Subcutaneous abdominal adipose tissue (tissue), 5 donors: Measurements from ENCODE around the gene RNU2-63P.
A peak's percentile ranks its signal among the peaks of the same experiment; 100 is the strongest.
"Not testable (repeated sequence)": the region's sequence is repeated elsewhere in the genome, so short reads cannot be mapped to it uniquely, and the experiment has no call there.

ENCODE experiments used
- H3K27ac ChIP-seq: one replicate; pipeline ENCODE4 v1.7.0; 2013; ENCODE audit warnings: low read depth, mild to moderate bottlenecking, inconsistent platforms, low read length, moderate library complexity
- H3K27me3 ChIP-seq, 5 donors: one replicate each; pipeline ENCODE4 v1.7.0; 2013; ENCODE audit warnings: low read length in 5 of 5, inconsistent platforms in 1 of 5; ENCODE audit not compliant: control insufficient read depth in 5 of 5, insufficient read depth in 4 of 5
- H3K36me3 ChIP-seq, 5 donors: one replicate each; pipeline ENCODE4 v1.7.0; 2013; ENCODE audit warnings: low read length in 5 of 5; ENCODE audit not compliant: control insufficient read depth in 5 of 5, insufficient read depth in 5 of 5
- H3K4me1 ChIP-seq, 5 donors: one replicate each; pipeline ENCODE4 v1.7.0; 2013; ENCODE audit warnings: low read length in 5 of 5, mild to moderate bottlenecking in 3 of 5, moderate library complexity in 1 of 5; ENCODE audit not compliant: control insufficient read depth in 5 of 5, insufficient read depth in 5 of 5
- H3K4me3 ChIP-seq, 5 donors: one replicate each; pipeline ENCODE4 v1.7.0; 2013; ENCODE audit warnings: low read length in 5 of 5, low read depth in 1 of 5
- H3K9ac ChIP-seq, 5 donors: one replicate each; pipeline ENCODE4 v1.7.0; 2013; ENCODE audit warnings: low read length in 5 of 5, mild to moderate bottlenecking in 4 of 5, moderate library complexity in 3 of 5
- H3K9me3 ChIP-seq, 5 donors: one replicate each; pipeline ENCODE4 v1.7.0; 2013; ENCODE audit warnings: low read length in 5 of 5; ENCODE audit not compliant: control insufficient read depth in 5 of 5
- donor health status: healthy.
- donor health status: healthy.
- donor health status: healthy.
- donor health status: healthy.
- donor health status: healthy.

RNU2-63P gene

GRCh38 chr2:88011011-88011410, 5.3 kb downstream of the RNU2-63P start:
- Histone ChIP-seq H3K27me3 (no peaks in the 10 kb centered on the region), H3K4me1 (no peaks in the 10 kb centered on the region), H3K36me3 (no peaks in the 10 kb centered on the region), H3K27ac (no peak overlapping the region), H3K4me3 (no peak overlapping the region), H3K9ac (no peak overlapping the region), H3K9me3 (no peaks in the 10 kb centered on the region)

DNA sequence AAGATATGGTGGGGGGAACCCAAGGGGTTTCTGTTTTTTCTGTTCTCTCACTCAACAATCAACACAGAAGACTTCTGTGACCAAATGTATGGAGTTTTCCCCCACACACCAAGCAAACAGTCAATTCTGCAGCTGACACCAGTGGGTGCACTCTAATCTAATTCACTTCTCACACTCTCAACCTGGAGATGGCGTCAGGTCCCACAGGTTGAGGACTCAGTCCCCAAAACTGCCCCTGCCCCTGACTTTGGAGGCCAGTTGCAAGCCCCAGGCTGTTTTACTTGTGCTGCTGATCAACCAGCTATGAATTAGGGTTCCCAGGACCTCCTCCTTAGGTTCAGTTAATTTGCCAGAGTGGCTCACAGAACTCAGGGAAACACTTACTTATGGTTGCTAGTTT, 6.2 kb downstream of the RNU2-63P start:
- H3K36me3 ChIP-seq, result no peaks in the 10 kb centered on the region
- H3K27me3 ChIP-seq, result no peaks in the 10 kb centered on the region
- no peak overlapping the region for H3K4me3 ChIP-seq
- H3K9me3 ChIP-seq, result no peaks in the 10 kb centered on the region
- H3K9ac ChIP-seq, result no peak overlapping the region
- no peaks in the 10 kb centered on the region for H3K4me1 ChIP-seq
- H3K27ac ChIP-seq, result no peak overlapping the region

- no peak overlapping the region for H3K9ac ChIP-seq
- H3K9me3 ChIP-seq, result no peaks in the 10 kb centered on the region
- H3K36me3 ChIP-seq, result no peaks in the 10 kb centered on the region
- peaks cover 0 to 8% (median 0%) of the 10 kb centered on the region in 5 donors for H3K4me1 ChIP-seq
- no peak overlapping the region for H3K27ac ChIP-seq
- no peak overlapping the region for H3K4me3 ChIP-seq
- H3K27me3 ChIP-seq, result no peaks in the 10 kb centered on the region
Observed at GRCh38 chr2:88006912-88007439, 9.4 kb downstream of the RNU2-63P start.

DNA sequence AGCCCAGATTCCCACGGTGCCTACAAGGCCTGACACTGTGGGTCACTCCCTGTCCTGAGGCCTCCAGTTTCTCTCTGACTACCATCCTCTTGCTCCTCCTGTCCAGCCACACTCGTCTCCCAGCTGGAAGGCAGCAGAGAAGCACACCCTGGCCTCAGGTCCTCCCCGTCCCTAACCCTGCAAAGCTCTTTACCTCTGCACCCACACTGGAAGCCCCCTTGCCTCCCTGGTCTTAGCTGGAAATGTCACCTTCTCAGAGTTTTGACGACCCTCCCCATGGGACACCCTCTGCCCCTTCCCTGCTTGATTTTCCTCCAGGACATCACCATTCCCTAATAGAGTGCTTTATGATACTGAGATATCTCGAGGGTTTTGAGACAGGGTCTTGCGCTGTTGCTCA, 10.6 kb downstream of the RNU2-63P start:
- no peaks in the 10 kb centered on the region for H3K36me3 ChIP-seq
- H3K9me3 ChIP-seq, result no peaks in the 10 kb centered on the region
- H3K4me3 ChIP-seq, result no peak overlapping the region
- H3K27ac ChIP-seq, result no peak overlapping the region
- no peaks in the 10 kb centered on the region for H3K27me3 ChIP-seq
- no peak overlapping the region for H3K9ac ChIP-seq
- peaks cover 0 to 11% (median 4%) of the 10 kb centered on the region in 5 donors for H3K4me1 ChIP-seq

GRCh38 chr2:88003074-88003755, 13.1 kb downstream of the RNU2-63P start:
- H3K36me3 ChIP-seq, result no peaks in the 10 kb centered on the region
- no peaks in the 10 kb centered on the region for H3K9me3 ChIP-seq
- peak overlapping the region in 2 of 5 donors; percentile 4 to 35 for H3K9ac ChIP-seq
- H3K4me3 ChIP-seq, result no peak overlapping the region
- no peak overlapping the region for H3K27ac ChIP-seq
- H3K27me3 ChIP-seq, result no peaks in the 10 kb centered on the region
- peaks cover 0 to 11% (median 4%) of the 10 kb centered on the region in 5 donors for H3K4me1 ChIP-seq

DNA sequence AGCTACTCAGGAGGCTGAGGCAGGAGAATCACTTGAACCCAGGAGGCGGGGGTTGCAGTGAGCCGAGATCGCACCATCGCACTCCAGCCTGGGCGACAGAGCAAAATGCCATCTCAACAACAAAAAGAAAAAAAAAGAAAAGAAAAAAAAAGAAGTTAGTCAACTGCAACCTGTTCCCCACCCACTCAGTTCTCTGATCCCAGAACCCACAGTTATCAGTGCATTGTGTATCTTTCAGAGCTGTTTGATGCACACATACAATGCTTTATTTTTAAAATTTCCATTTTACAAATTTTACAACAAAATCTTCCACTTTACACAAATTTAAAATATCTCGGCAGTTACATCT, 14.0 kb downstream of the RNU2-63P start:
- no peaks in the 10 kb centered on the region for H3K9me3 ChIP-seq
- no peaks in the 10 kb centered on the region for H3K27me3 ChIP-seq
- no peak overlapping the region for H3K9ac ChIP-seq
- H3K36me3 ChIP-seq, result no peaks in the 10 kb centered on the region
- no peak overlapping the region for H3K4me3 ChIP-seq
- no peak overlapping the region for H3K27ac ChIP-seq
- H3K4me1 ChIP-seq, result peaks cover 0 to 11% (median 4%) of the 10 kb centered on the region in 5 donors

GRCh38 chr2:88000474-88000873, 15.9 kb downstream of the RNU2-63P start:
- H3K9me3 ChIP-seq, H3K27ac ChIP-seq, H3K9ac ChIP-seq, H3K4me3 ChIP-seq, H3K36me3 ChIP-seq, H3K27me3 ChIP-seq: not testable (repeated sequence)
- peaks cover 0 to 11% (median 4%) of the 10 kb centered on the region in 5 donors for H3K4me1 ChIP-seq

- Histone ChIP-seq H3K27ac (no peak overlapping the region), H3K4me1 (peaks cover 0 to 1% (median under 1%) of the 10 kb centered on the region in 5 donors), H3K4me3 (no peak overlapping the region), H3K27me3 (no peaks in the 10 kb centered on the region), H3K9me3 (no peaks in the 10 kb centered on the region), H3K9ac (no peak overlapping the region), H3K36me3 (no peaks in the 10 kb centered on the region)
Observed at GRCh38 chr2:87996570-87996969, 19.8 kb downstream of the RNU2-63P start.

DNA sequence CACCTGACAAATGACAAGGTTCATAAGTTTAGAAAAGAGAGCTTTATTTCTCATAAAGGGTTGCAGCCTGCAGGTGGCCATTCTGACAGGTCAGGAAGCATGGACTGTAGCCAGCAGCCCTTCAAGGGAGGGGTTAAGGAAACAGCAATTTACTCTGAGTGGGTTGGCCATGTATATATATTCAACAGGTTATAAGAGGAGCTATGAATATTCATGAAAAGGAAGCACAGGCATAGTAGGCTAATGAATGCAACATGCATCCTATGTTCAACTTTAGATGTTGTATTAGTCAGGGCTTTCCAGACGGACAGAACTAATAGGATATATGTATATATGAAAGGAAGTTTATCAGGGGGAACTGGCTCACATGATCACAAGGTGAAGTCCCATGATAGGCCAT, 20.6 kb downstream of the RNU2-63P start:
- no peak overlapping the region for H3K27ac ChIP-seq
- H3K27me3 ChIP-seq, result no peaks in the 10 kb centered on the region
- no peaks in the 10 kb centered on the region for H3K4me1 ChIP-seq
- no peak overlapping the region for H3K4me3 ChIP-seq
- no peaks in the 10 kb centered on the region for H3K36me3 ChIP-seq
- no peaks in the 10 kb centered on the region for H3K9me3 ChIP-seq
- H3K9ac ChIP-seq, result no peak overlapping the region

- H3K9me3 ChIP-seq, H3K27me3 ChIP-seq, H3K9ac ChIP-seq, H3K4me3 ChIP-seq, H3K36me3 ChIP-seq, H3K4me1 ChIP-seq, H3K27ac ChIP-seq: not testable (repeated sequence)
Observed at GRCh38 chr2:87994304-87994850, 22.0 kb downstream of the RNU2-63P start.
